Measurements from ENCODE around the gene ITIH4. TPM values are rescaled to one million over a fixed set of nuclear protein-coding genes. Genes with fewer than 3 reads are reported as not detected.

The ITIH4 gene
- total RNA-seq, 1 experiment from 2014 or later: 4.1 TPM

GRCh38 chr3:52879090-52879489, 48.6 kb upstream of the ITIH4 start:
- no TSS peak for BruUV-seq (replicated peaks)
- Mint-ChIP-seq H3K9me3 (ENCODE audit: unreplicated experiment) (no peaks in the 10 kb centered on the region), H3K27me3 (ENCODE audit: insufficient read depth, unreplicated experiment) (no peaks in the 10 kb centered on the region), H3K36me3 (ENCODE audit: insufficient read depth, unreplicated experiment) (no peaks in the 10 kb centered on the region), H3K4me3 (ENCODE audit: unreplicated experiment) (no peak overlapping the region), H3K27ac (ENCODE audit: unreplicated experiment) (no peak overlapping the region), H3K4me1 (ENCODE audit: low read depth, unreplicated experiment) (peaks cover 10% of the 10 kb centered on the region)
- peak; percentile 15 to 34 for TF ChIP-seq CTCF (IDR thresholded peaks at IDR 0.05; ENCODE audit: insufficient read depth in 1 of 2, low read depth in 1 of 2, low read length in 1 of 2, severe bottlenecking in 1 of 2, unreplicated experiment in 1 of 2)
- no peaks in the 10 kb centered on the region for H3K36me3 ChIP-seq (ENCODE audit: control insufficient read depth, insufficient read depth, low read length)
- no peak overlapping the region for H3K4me3 ChIP-seq (ENCODE audit: low read depth, low read length)
- ChIA-PET POLR2A (interaction anchor here (0.6 kb wide), 1 partner anchor 343 kb away, joined by 5 read pairs; the partner anchor contains the start of gene UQCC5), CTCF (interaction anchor here (0.6 to 0.9 kb wide), 3 partner anchors 15 to 28 kb away, joined by 3 to 4 read pairs (median 3); no protein-coding TSS in a partner anchor)
- intact Hi-C loops (cut with micrococcal nuclease; ENCODE audit: unreplicated experiment): no loop called here
- peak in 1 of 2 experiments; percentile 20 for DNase-seq
- H3K4me1 ChIP-seq: peaks cover 12% of the 10 kb centered on the region
- H3K27me3 ChIP-seq (replicated peaks; ENCODE audit: control insufficient read depth, insufficient read depth, low read length): no peaks in the 10 kb centered on the region
- H3K9me3 ChIP-seq: no peaks in the 10 kb centered on the region

GRCh38 chr3:52877085-52877484, 46.6 kb upstream of the ITIH4 start:
- no peak for TF ChIP-seq CTCF (IDR thresholded peaks at IDR 0.05; ENCODE audit: insufficient read depth in 1 of 2, low read depth in 1 of 2, low read length in 1 of 2, severe bottlenecking in 1 of 2, unreplicated experiment in 1 of 2)
- Histone ChIP-seq H3K9me3 (no peaks in the 10 kb centered on the region), H3K27me3 (replicated peaks; ENCODE audit: control insufficient read depth, insufficient read depth, low read length) (no peaks in the 10 kb centered on the region), H3K4me3 (ENCODE audit: low read depth, low read length) (no peak overlapping the region), H3K4me1 (peaks cover 12% of the 10 kb centered on the region), H3K36me3 (ENCODE audit: control insufficient read depth, insufficient read depth, low read length) (no peaks in the 10 kb centered on the region)
- intact Hi-C loops (cut with micrococcal nuclease; ENCODE audit: unreplicated experiment): no loop called here
- ChIA-PET POLR2A (no interaction called here), CTCF (no interaction called here)
- Mint-ChIP-seq H3K27ac (ENCODE audit: unreplicated experiment) (no peak overlapping the region), H3K27me3 (ENCODE audit: insufficient read depth, unreplicated experiment) (no peaks in the 10 kb centered on the region), H3K4me1 (ENCODE audit: low read depth, unreplicated experiment) (peaks cover 12% of the 10 kb centered on the region), H3K4me3 (ENCODE audit: unreplicated experiment) (no peak overlapping the region), H3K36me3 (ENCODE audit: insufficient read depth, unreplicated experiment) (no peaks in the 10 kb centered on the region), H3K9me3 (ENCODE audit: unreplicated experiment) (no peaks in the 10 kb centered on the region)
- DNase-seq: no peak
- BruUV-seq (replicated peaks): no TSS peak

- intact Hi-C loops (cut with micrococcal nuclease; ENCODE audit: unreplicated experiment): no loop called here
- Mint-ChIP-seq H3K9me3 (ENCODE audit: unreplicated experiment) (no peaks in the 10 kb centered on the region), H3K36me3 (ENCODE audit: insufficient read depth, unreplicated experiment) (no peaks in the 10 kb centered on the region), H3K27me3 (ENCODE audit: insufficient read depth, unreplicated experiment) (no peaks in the 10 kb centered on the region), H3K27ac (ENCODE audit: unreplicated experiment) (no peak overlapping the region), H3K4me3 (ENCODE audit: unreplicated experiment) (no peak overlapping the region), H3K4me1 (ENCODE audit: low read depth, unreplicated experiment) (peaks cover 20% of the 10 kb centered on the region)
- no TSS peak for BruUV-seq (replicated peaks)
- H3K9me3 ChIP-seq: no peaks in the 10 kb centered on the region
- H3K36me3 ChIP-seq (ENCODE audit: control insufficient read depth, insufficient read depth, low read length): no peaks in the 10 kb centered on the region
- H3K4me3 ChIP-seq (ENCODE audit: low read depth, low read length): no peak overlapping the region
- CTCF ChIA-PET: interaction anchor here (1.3 kb wide), 1 partner anchor 23 kb away, joined by 4 read pairs; no protein-coding TSS in a partner anchor
- no peak for TF ChIP-seq CTCF (IDR thresholded peaks at IDR 0.05; ENCODE audit: insufficient read depth in 1 of 2, low read depth in 1 of 2, low read length in 1 of 2, severe bottlenecking in 1 of 2, unreplicated experiment in 1 of 2)
- no peak for DNase-seq
- POLR2A ChIA-PET: no interaction called here
- peaks cover 12% of the 10 kb centered on the region for H3K4me1 ChIP-seq
- no peaks in the 10 kb centered on the region for H3K27me3 ChIP-seq (replicated peaks; ENCODE audit: control insufficient read depth, insufficient read depth, low read length)
These were observed 44.6 kb upstream of the ITIH4 start for GRCh38 chr3:52874864-52875587.
